RWPE2 (cell line): ENCODE results near the gene ACIN1.

Experiments used
- ATAC-seq: fragments of 200-7000 bp; cut with Tn5 transposase; 3 replicates; pipeline ENCODE4 v1.9.1; 2021; ENCODE audit warnings: low read depth
- DNase-seq: peaks from one replicate; pipeline ENCODE4 v3.0.0-alpha.2; 2020; ENCODE audit warnings: low spot score
- H3K27ac ChIP-seq: fragments of 450-650 bp; 2 replicates; pipeline ENCODE4 v1.5.1; 2017; ENCODE audit warnings: mild to moderate bottlenecking; ENCODE audit not compliant: poor library complexity, severe bottlenecking
- H3K27me3 ChIP-seq: fragments of 250-450 bp; sonication (Bioruptor Pico); 2 replicates; pipeline ENCODE4 v1.5.1; 2021; ENCODE audit warnings: mild to moderate bottlenecking, moderate library complexity; ENCODE audit not compliant: insufficient read depth, poor library complexity, severe bottlenecking
- H3K36me3 ChIP-seq: fragments of 250-450 bp; sonication (Bioruptor Pico); 2 replicates; pipeline ENCODE4 v1.5.1; 2020; ENCODE audit warnings: low read depth, mild to moderate bottlenecking, moderate library complexity
- H3K4me1 ChIP-seq: fragments of 250-450 bp; sonication (Bioruptor Pico); 2 replicates; pipeline ENCODE4 v1.5.1; 2021; ENCODE audit warnings: mild to moderate bottlenecking, moderate library complexity; ENCODE audit not compliant: insufficient read depth, poor library complexity, severe bottlenecking
- H3K4me3 ChIP-seq: fragments of 250-450 bp; sonication (Bioruptor Pico); 2 replicates; pipeline ENCODE4 v1.5.1; 2021; ENCODE audit warnings: mild to moderate bottlenecking, moderate library complexity; ENCODE audit not compliant: severe bottlenecking
- H3K9me3 ChIP-seq: fragments of 250-450 bp; sonication (Bioruptor Pico); 2 replicates; pipeline ENCODE4 v1.5.1; 2021; ENCODE audit warnings: mild to moderate bottlenecking, moderate library complexity; ENCODE audit not compliant: severe bottlenecking
- TF ChIP-seq, protein P1 (sequence below): fragments of 450-650 bp; IDR thresholded peaks from one replicate; pipeline ENCODE4 v1.5.1; 2017; ENCODE audit warnings: mild to moderate bottlenecking, moderate library complexity; ENCODE audit not compliant: poor library complexity, severe bottlenecking

The ACIN1 gene

DNA sequence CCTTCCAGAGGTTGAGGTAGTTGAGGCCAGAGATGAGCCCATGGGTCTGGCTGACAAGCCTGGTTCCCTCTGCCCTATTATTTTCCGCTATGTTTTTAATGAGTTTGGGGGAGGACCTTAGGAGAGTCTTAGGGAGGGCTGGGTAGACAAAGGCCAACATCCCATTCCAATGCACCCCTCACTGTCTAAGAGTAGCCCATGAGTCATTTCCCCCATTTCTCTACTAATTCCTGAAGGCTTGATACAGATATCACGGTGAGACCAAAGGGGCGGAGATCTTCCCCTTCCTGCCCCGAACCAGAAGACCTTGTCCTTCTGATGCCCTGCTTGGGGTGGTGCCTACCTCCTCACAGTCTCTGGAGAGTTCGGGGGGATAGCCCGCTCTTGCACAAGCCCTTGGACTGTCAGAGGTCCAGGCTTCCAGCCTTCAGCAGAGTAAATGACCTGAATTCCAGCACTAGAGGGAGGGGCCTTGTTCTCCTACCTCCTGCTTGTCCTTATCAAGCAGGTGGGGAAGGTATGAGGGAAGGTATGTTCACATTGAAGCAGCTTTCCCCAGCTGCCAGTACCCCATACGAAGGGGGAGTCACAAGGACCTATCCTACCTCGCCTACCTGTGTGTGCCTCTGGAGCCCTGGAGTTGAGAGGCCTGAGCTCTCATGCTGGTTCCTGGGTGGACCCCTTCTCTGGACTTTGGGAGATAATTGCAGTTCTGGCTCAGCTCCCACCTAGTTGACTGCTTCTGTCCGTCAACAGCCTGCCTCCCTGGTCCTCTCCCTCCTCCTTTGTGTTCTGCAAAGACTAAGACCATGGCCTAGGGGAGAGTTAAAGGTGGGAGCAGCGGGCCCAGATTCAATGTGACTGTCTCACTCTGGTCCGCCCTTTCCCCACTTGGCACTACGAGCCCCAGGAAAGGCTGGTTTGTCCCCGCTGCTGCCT, 49.2 kb downstream of the ACIN1 start:
- TF ChIP-seq, protein P1, sequence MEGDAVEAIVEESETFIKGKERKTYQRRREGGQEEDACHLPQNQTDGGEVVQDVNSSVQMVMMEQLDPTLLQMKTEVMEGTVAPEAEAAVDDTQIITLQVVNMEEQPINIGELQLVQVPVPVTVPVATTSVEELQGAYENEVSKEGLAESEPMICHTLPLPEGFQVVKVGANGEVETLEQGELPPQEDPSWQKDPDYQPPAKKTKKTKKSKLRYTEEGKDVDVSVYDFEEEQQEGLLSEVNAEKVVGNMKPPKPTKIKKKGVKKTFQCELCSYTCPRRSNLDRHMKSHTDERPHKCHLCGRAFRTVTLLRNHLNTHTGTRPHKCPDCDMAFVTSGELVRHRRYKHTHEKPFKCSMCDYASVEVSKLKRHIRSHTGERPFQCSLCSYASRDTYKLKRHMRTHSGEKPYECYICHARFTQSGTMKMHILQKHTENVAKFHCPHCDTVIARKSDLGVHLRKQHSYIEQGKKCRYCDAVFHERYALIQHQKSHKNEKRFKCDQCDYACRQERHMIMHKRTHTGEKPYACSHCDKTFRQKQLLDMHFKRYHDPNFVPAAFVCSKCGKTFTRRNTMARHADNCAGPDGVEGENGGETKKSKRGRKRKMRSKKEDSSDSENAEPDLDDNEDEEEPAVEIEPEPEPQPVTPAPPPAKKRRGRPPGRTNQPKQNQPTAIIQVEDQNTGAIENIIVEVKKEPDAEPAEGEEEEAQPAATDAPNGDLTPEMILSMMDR = no peak
- Histone ChIP-seq H3K27me3 (no peaks in the 10 kb centered on the region), H3K27ac (no peak overlapping the region), H3K9me3 (no peaks in the 10 kb centered on the region), H3K36me3 (no peaks in the 10 kb centered on the region), H3K4me1 (no peaks in the 10 kb centered on the region), H3K4me3 (no peak overlapping the region)
- ATAC-seq (peak; percentile 22; the same call in 2 of the 3 replicates), DNase-seq (no peak)

DNA sequence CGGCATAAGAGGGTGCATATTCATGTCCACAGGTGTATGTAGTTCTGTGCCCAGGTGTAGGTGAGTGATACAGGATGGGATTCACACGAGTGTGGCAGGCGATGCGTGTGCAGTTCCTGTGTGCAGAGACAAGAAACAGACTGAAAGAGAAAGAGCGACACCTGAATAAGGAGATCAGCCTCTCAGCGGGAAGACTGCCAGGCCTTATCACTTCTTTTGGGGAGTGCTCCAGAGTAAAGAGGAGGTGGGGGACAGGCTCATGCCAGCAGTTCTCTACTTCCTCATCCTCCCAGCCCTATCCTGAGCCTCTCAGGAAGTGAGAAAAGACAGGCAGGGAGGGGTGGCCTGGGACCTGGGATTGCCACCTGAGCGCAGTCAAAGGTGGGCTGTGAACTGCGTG, 50.1 kb downstream of the ACIN1 start:
- no peaks in the 10 kb centered on the region for H3K27me3 ChIP-seq
- no peaks in the 10 kb centered on the region for H3K4me1 ChIP-seq
- DNase-seq = no peak
- H3K9me3 ChIP-seq = no peaks in the 10 kb centered on the region
- no peak overlapping the region for H3K4me3 ChIP-seq
- no peaks in the 10 kb centered on the region for H3K36me3 ChIP-seq
- TF ChIP-seq, protein P1 = no peak
- ATAC-seq = no peak
- no peak overlapping the region for H3K27ac ChIP-seq

DNA sequence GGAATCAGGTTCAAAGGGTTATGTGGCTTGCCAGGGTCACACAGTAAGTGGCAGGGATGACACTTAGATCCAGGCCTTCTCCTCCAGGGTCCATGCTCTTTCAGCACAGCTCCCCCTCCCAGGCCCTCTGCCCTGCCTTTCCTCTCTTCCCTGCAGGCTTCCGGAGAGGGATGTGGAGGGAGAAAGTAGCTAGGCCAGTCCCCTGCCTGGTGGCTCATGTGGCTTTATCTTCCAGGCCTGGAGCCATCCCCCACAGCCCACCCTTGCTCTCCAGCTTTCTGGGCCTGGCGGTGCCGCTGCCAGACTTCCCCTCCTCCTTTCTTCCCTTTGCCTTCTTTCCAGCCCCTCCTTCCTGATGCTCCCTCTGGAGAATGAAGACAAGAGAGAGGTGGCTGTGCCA, 51.2 kb downstream of the ACIN1 start:
- Histone ChIP-seq H3K9me3 (no peaks in the 10 kb centered on the region), H3K36me3 (no peaks in the 10 kb centered on the region), H3K4me3 (no peak overlapping the region), H3K27me3 (no peaks in the 10 kb centered on the region), H3K27ac (no peak overlapping the region), H3K4me1 (no peaks in the 10 kb centered on the region)
- DNase-seq = no peak
- TF ChIP-seq, protein P1 = no peak
- no peak for ATAC-seq

DNA sequence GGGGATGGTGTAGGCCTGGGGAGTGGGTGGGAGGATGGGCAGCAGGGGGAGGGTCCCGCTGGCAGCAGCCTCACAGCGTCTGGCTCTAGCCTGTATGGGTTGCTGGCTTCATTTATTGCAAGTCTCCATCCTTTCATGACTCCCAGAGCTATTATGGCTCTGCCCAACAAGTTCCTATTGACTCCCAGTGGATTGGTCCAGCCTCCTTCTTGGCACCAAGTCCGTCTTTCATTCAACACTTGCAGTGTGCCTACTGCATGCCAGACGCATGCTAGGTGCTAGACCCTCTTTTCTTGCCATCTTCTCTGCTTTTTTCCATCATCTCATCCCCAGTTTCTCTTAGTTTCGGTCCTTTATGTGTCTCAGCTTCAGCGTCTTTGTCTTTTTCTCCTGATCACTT, 51.8 kb downstream of the ACIN1 start:
- ATAC-seq (no peak), DNase-seq (no peak)
- no peaks in the 10 kb centered on the region for H3K9me3 ChIP-seq
- no peaks in the 10 kb centered on the region for H3K27me3 ChIP-seq
- H3K27ac ChIP-seq = no peak overlapping the region
- TF ChIP-seq, protein P1 = no peak
- H3K4me1 ChIP-seq = no peaks in the 10 kb centered on the region
- no peak overlapping the region for H3K4me3 ChIP-seq
- no peaks in the 10 kb centered on the region for H3K36me3 ChIP-seq
